Glutamatergic neuron (in vitro differentiated cells): ENCODE results near the gene SAMD3. TPM values are rescaled to one million over a fixed set of nuclear protein-coding genes. Genes with fewer than 3 reads are reported as not detected.
"Not testable (repeated sequence)": the region's sequence is repeated elsewhere in the genome, so short reads cannot be mapped to it uniquely, and the experiment has no call there.

Experiments
- DNase-seq: peaks from one replicate; pipeline ENCODE4 v3.0.0; 2022
- H3K27ac Mint-ChIP-seq: one replicate; pipeline ENCODE4 v1.8.0; 2020; ENCODE audit warnings: mild to moderate bottlenecking, mixed read lengths, inconsistent platforms; ENCODE audit not compliant: unreplicated experiment
- H3K27me3 Mint-ChIP-seq: one replicate; pipeline ENCODE4 v1.8.0; 2020; ENCODE audit warnings: mild to moderate bottlenecking, moderate library complexity, mixed read lengths, inconsistent platforms; ENCODE audit not compliant: unreplicated experiment
- H3K36me3 Mint-ChIP-seq: one replicate; pipeline ENCODE4 v1.8.0; 2020; ENCODE audit warnings: mild to moderate bottlenecking, mixed read lengths, inconsistent platforms; ENCODE audit not compliant: unreplicated experiment
- H3K4me1 Mint-ChIP-seq: one replicate; pipeline ENCODE4 v1.8.0; 2020; ENCODE audit warnings: mild to moderate bottlenecking, low read depth, mixed read lengths, inconsistent platforms; ENCODE audit not compliant: unreplicated experiment
- H3K4me3 Mint-ChIP-seq: one replicate; pipeline ENCODE4 v1.8.0; 2020; ENCODE audit warnings: mild to moderate bottlenecking, mixed read lengths, inconsistent platforms; ENCODE audit not compliant: unreplicated experiment
- H3K9me3 Mint-ChIP-seq: one replicate; pipeline ENCODE4 v1.8.0; 2020; ENCODE audit warnings: mild to moderate bottlenecking, moderate library complexity, mixed read lengths, inconsistent platforms; ENCODE audit not compliant: unreplicated experiment
- CTCF ChIP-seq: fragments of 200-600 bp; sonication (generic); IDR thresholded peaks from one replicate; pipeline ENCODE4 v1.5.0; 2021; ENCODE audit not compliant: partially characterized antibody, unreplicated experiment
- total RNA-seq: library from RNA; stranded (reverse); fragmentation: NEBNext Ultra II Directional; extraction: Animal tissue kit (Norgen Biotek cat#: 25700); gene quantifications from one replicate; pipeline ENCODE4 v1.2.1, GENCODE V29; 2021; ENCODE audit not compliant: unreplicated experiment

Gene SAMD3
- total RNA-seq, 1 donor from 2014 or later, result 1.6 TPM

DNA sequence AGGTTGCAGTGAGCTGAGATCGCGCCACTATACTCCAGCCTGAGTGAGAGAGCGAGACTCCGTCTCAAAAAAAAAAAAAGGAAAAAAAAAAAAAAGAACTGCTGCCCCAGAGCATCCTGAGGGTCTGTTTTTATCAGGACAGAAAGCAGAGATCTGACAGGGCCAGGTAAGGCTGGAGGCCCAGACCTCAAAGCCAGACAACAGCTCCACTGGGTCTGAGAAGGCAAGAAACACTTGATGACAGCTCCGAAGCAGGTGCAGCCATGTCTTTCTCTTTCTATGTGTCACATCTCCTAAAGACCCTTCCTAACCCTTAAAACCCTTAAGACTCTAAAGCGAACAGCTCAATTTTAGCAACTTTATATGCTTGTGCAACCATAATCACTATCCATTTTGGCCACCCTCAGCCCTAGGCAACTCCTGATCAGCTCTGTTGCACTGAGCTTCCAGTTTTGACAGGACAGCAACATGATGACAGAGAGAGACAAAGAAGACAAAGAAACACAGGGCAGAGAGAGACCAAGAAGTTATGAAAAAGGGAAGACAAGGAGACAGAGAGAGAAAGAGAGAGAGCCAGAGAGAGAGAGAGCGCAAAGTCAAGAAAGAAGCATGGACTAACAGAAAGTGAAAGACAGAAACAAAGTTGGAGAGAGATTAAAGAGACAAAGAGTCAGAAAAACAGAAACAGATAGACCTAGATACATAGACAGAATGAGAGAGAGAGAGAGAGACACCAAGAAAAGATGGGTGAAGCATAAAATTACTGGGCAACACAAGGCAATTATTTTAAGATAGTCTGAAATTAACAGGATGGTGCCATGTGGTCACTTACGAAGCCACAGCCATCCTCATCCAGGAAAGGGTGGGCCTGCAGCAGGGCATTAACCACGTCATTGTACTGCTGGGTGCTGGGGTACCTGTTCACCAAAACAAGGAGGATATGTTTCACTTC lies 39.2 kb downstream of the SAMD3 start:
- TF ChIP-seq CTCF, result no peak
- no peaks in the 10 kb centered on the region for H3K27me3 Mint-ChIP-seq
- no peak for DNase-seq
- peaks cover 2% of the 10 kb centered on the region for H3K4me1 Mint-ChIP-seq
- no peaks in the 10 kb centered on the region for H3K36me3 Mint-ChIP-seq
- peaks cover 1% of the 10 kb centered on the region for H3K9me3 Mint-ChIP-seq
- no peak overlapping the region for H3K4me3 Mint-ChIP-seq
- H3K27ac Mint-ChIP-seq, result no peak overlapping the region

- no peaks in the 10 kb centered on the region for H3K27me3 Mint-ChIP-seq
- H3K27ac Mint-ChIP-seq, result no peak overlapping the region
- H3K9me3 Mint-ChIP-seq, result no peaks in the 10 kb centered on the region
- H3K4me3 Mint-ChIP-seq, result no peak overlapping the region
- no peaks in the 10 kb centered on the region for H3K4me1 Mint-ChIP-seq
- no peak for DNase-seq
- TF ChIP-seq CTCF, result no peak
- no peaks in the 10 kb centered on the region for H3K36me3 Mint-ChIP-seq
Measured at GRCh38 chr6:130182466-130182865, 40.3 kb downstream of the SAMD3 start.

- Mint-ChIP-seq H3K36me3 (no peaks in the 10 kb centered on the region), H3K4me1 (no peaks in the 10 kb centered on the region), H3K4me3 (no peak overlapping the region), H3K27ac (no peak overlapping the region), H3K27me3 (no peaks in the 10 kb centered on the region), H3K9me3 (peaks cover 2% of the 10 kb centered on the region)
- TF ChIP-seq CTCF, result no peak
- no peak for DNase-seq
Measured at GRCh38 chr6:130178692-130179091, 44.1 kb downstream of the SAMD3 start.

DNA sequence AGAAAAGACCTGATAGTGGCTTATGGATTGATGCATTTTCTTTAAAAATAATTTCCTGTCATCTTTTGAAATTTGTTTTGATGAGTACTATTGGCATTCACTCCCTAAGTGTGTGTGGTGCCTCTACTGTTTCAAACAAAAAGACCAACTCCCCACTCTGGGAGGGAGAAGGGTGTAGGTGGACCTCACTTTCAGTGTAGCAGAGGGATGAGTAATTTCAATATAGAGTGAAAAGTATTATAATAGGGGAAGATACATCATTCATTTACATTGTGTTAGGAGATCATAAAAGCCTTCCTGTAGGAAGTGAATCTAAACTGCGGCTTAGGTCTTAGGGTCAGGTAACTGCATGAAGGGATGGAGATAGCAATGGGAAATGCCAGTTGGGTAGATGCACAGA lies 46.4 kb downstream of the SAMD3 start:
- H3K27me3 Mint-ChIP-seq, result no peaks in the 10 kb centered on the region
- H3K4me1 Mint-ChIP-seq, result no peaks in the 10 kb centered on the region
- DNase-seq, result no peak
- TF ChIP-seq CTCF, result no peak
- H3K36me3 Mint-ChIP-seq, result no peaks in the 10 kb centered on the region
- no peak overlapping the region for H3K27ac Mint-ChIP-seq
- H3K4me3 Mint-ChIP-seq, result no peak overlapping the region
- H3K9me3 Mint-ChIP-seq, result peaks cover 6% of the 10 kb centered on the region

DNA sequence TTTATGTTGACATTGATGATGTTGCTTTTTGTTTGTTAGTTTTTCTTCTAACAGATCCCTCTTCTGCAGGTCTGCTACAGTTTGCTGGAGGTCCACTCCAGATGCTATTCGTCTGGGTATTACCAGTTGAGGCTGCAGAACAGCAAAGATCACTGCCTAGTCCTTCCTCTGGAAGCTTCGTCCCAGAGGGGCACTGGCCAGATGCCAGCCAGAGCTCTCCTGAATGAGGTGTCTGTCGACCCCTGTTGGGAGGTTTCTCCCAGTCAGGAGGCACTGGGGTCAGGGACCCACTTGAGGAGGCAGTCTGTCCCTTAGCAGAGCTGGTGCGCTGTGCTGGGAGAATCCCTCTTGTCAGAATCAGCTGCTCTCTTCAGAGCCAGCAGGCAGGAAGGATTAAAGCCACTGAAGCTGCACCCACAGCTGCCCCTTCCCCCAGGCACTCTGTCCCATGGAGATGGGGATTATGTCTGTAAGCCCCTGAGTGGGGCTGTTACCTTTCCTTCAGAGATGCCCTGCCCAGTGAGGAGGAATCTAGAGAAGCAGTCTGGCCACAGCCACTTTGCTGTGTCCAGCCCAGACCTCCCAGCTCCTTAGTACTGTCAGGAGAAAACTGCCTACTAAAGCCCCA lies 49.3 kb downstream of the SAMD3 start:
- not testable (repeated sequence) for DNase-seq, H3K27me3 Mint-ChIP-seq, H3K36me3 Mint-ChIP-seq, H3K27ac Mint-ChIP-seq, H3K4me3 Mint-ChIP-seq, H3K4me1 Mint-ChIP-seq, H3K9me3 Mint-ChIP-seq

DNA sequence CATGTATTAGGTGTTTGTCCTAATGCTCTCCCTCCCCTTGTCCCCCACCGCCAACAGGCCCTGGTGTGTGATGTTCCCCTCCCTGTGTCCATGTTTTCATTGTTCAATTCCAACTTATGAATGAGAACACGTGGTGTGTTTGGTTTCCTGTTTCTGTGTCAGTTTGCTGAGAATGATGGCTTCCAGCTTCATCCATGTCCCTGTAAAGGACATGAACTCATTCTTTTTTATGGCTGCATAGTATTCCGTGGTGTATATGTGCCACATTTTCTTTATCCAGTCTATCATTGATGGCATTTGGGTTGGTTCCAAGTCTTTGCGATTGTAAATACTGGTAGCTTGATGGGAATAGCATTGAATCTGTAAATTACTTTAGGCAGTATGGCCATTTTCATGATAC lies 52.6 kb downstream of the SAMD3 start:
- not testable (repeated sequence) for H3K36me3 Mint-ChIP-seq, H3K4me1 Mint-ChIP-seq, DNase-seq, H3K9me3 Mint-ChIP-seq, H3K27ac Mint-ChIP-seq, H3K27me3 Mint-ChIP-seq, H3K4me3 Mint-ChIP-seq
